CD4-positive, CD25-positive, alpha-beta regulatory T cell (primary cell): ENCODE measurements around the gene RGS9. TPM values are rescaled to one million over a fixed set of nuclear protein-coding genes. Genes with fewer than 3 reads are reported as not detected.
A peak's percentile ranks its signal among the peaks of the same experiment; 100 is the strongest.

Experiments used
- ATAC-seq, 2 donors: fragments of 150-1000 bp; cut with Tn5 transposase; one replicate each; pipeline ENCODE4 v1.10.0; 2021; ENCODE audit warnings: low read depth in 2 of 2, moderate number of reproducible peaks in 2 of 2, moderate library complexity in 1 of 2
- DNase-seq, 3 donors: peaks; one replicate each; pipeline versions ENCODE4 v3.0.0 to v3.0.0-alpha.2; 2012 to 2022; ENCODE audit warnings: mixed read lengths in 1 of 3
- H3K27ac ChIP-seq: one replicate; pipeline ENCODE4 v1.7.0; 2013; ENCODE audit warnings: mild to moderate bottlenecking, low read length; ENCODE audit not compliant: insufficient read depth, poor library complexity, severe bottlenecking
- H3K27me3 ChIP-seq: one replicate; pipeline ENCODE4 v1.7.0; 2013; ENCODE audit warnings: low read length; ENCODE audit not compliant: control insufficient read depth, insufficient read depth
- H3K36me3 ChIP-seq: one replicate; pipeline ENCODE4 v1.7.0; 2013; ENCODE audit warnings: mild to moderate bottlenecking, low read length, moderate library complexity; ENCODE audit not compliant: control insufficient read depth, insufficient read depth
- H3K4me1 ChIP-seq: 2 replicates; pipeline ENCODE4 v1.7.0; 2013; ENCODE audit warnings: mild to moderate bottlenecking, low read length; ENCODE audit not compliant: insufficient read depth, control insufficient read depth, poor library complexity, severe bottlenecking
- H3K4me3 ChIP-seq: one replicate; pipeline ENCODE4 v1.7.0; 2013; ENCODE audit warnings: low read depth, mild to moderate bottlenecking, low read length, moderate library complexity
- H3K9me3 ChIP-seq, 2 experiments: 1 replicate in 1 of 2; 2 replicates in 1 of 2; pipeline ENCODE4 v1.7.0; 2013; ENCODE audit warnings: low read length in 2 of 2, mild to moderate bottlenecking in 1 of 2, moderate library complexity in 1 of 2; ENCODE audit not compliant: control insufficient read depth in 2 of 2
- H3K27ac Mint-ChIP-seq, 3 donors: one replicate each; pipeline ENCODE4 v1.8.0; 2020 to 2022; ENCODE audit warnings: mild to moderate bottlenecking in 3 of 3, mixed read lengths in 3 of 3, moderate library complexity in 2 of 3
- H3K27me3 Mint-ChIP-seq: one replicate; pipeline ENCODE4 v1.8.0; 2022; ENCODE audit warnings: mild to moderate bottlenecking, mixed read lengths
- H3K36me3 Mint-ChIP-seq: one replicate; pipeline ENCODE4 v1.8.0; 2020; ENCODE audit warnings: mixed read lengths
- H3K4me1 Mint-ChIP-seq, 4 donors: one replicate each; pipeline ENCODE4 v1.8.0; 2020 to 2022; ENCODE audit warnings: mixed read lengths in 4 of 4, mild to moderate bottlenecking in 1 of 4
- H3K4me3 Mint-ChIP-seq, 4 donors: one replicate each; pipeline ENCODE4 v1.8.0; 2020 to 2022; ENCODE audit warnings: mild to moderate bottlenecking in 4 of 4, mixed read lengths in 4 of 4, moderate library complexity in 3 of 4
- H3K9me3 Mint-ChIP-seq, 7 donors: one replicate each; pipeline ENCODE4 v1.8.0; 2020 to 2022; ENCODE audit warnings: mixed read lengths in 7 of 7, mild to moderate bottlenecking in 3 of 7, moderate library complexity in 2 of 7
- polyA plus RNA-seq, 4 donors: library from polyadenylated mRNA; unstranded; fragments of 300-500 nt; fragmentation: Illumina TruSeq; gene quantifications; one replicate each; pipeline ENCODE4 v1.2.3, GENCODE V29; 2021
- total RNA-seq: library from RNA; stranded (reverse); gene quantifications from one replicate; pipeline ENCODE4 v1.2.3, GENCODE V29; 2022

RGS9 gene
- total and polyA plus RNA-seq, 5 donors from 2014 or later = 0.19 to 1.7 (median 0.60) TPM

- Mint-ChIP-seq H3K27ac (peak overlapping the region in 1 of 3 donors; percentile 76), H3K4me3 (peak overlapping the region in 1 of 4 donors; percentile 53), H3K4me1 (peaks cover 2 to 11% (median 6%) of the 10 kb centered on the region in 4 donors), H3K27me3 (peaks cover 4% of the 10 kb centered on the region), H3K9me3 (no peaks in the 10 kb centered on the region), H3K36me3 (peaks cover 7% of the 10 kb centered on the region)
- no peak for DNase-seq
- H3K27me3 ChIP-seq = no peaks in the 10 kb centered on the region
- no peak overlapping the region for H3K4me3 ChIP-seq
- peaks cover 12% of the 10 kb centered on the region for H3K4me1 ChIP-seq
- H3K9me3 ChIP-seq = no peaks in the 10 kb centered on the region
- no peak for ATAC-seq
- H3K36me3 ChIP-seq = no peaks in the 10 kb centered on the region
- H3K27ac ChIP-seq = no peak overlapping the region
Observed at GRCh38 chr17:65172496-65173136, 35.4 kb downstream of the RGS9 start.

- Mint-ChIP-seq H3K4me3 (peak overlapping the region in 3 of 4 donors; percentile 23 to 53 (median 29)), H3K9me3 (no peaks in the 10 kb centered on the region), H3K27ac (peak overlapping the region in 2 of 3 donors; percentile 63 to 76), H3K4me1 (peaks cover 2 to 11% (median 6%) of the 10 kb centered on the region in 4 donors), H3K27me3 (no peaks in the 10 kb centered on the region), H3K36me3 (peaks cover 10% of the 10 kb centered on the region)
- Histone ChIP-seq H3K4me1 (peaks cover 12% of the 10 kb centered on the region), H3K36me3 (no peaks in the 10 kb centered on the region), H3K4me3 (peak overlapping the region; percentile 28), H3K9me3 (no peaks in the 10 kb centered on the region), H3K27me3 (no peaks in the 10 kb centered on the region), H3K27ac (no peak overlapping the region)
- ATAC-seq (peak; percentile 84 to 89), DNase-seq (peak in 2 of 3 donors; percentile 25 to 91)
Observed at GRCh38 chr17:65173284-65173793, 36.2 kb downstream of the RGS9 start.

GRCh38 chr17:65173976-65174683 is 37.0 kb downstream of the RGS9 start:
- H3K4me3 ChIP-seq = no peak overlapping the region
- Mint-ChIP-seq H3K27ac (peak overlapping the region in 1 of 3 donors; percentile 63), H3K4me3 (peak overlapping the region in 1 of 4 donors; percentile 23), H3K9me3 (no peaks in the 10 kb centered on the region), H3K36me3 (peaks cover 10% of the 10 kb centered on the region), H3K27me3 (no peaks in the 10 kb centered on the region), H3K4me1 (peaks cover 2 to 17% (median 9%) of the 10 kb centered on the region in 4 donors)
- no peak for DNase-seq
- no peaks in the 10 kb centered on the region for H3K27me3 ChIP-seq
- ATAC-seq = no peak
- peaks cover 15% of the 10 kb centered on the region for H3K4me1 ChIP-seq
- no peaks in the 10 kb centered on the region for H3K9me3 ChIP-seq
- no peak overlapping the region for H3K27ac ChIP-seq
- H3K36me3 ChIP-seq = no peaks in the 10 kb centered on the region

- no peak for ATAC-seq
- Mint-ChIP-seq H3K27ac (no peak overlapping the region), H3K4me3 (no peak overlapping the region), H3K36me3 (peaks cover 10% of the 10 kb centered on the region), H3K4me1 (peaks cover 4 to 25% (median 13%) of the 10 kb centered on the region in 4 donors), H3K27me3 (no peaks in the 10 kb centered on the region), H3K9me3 (no peaks in the 10 kb centered on the region)
- no peak overlapping the region for H3K4me3 ChIP-seq
- no peaks in the 10 kb centered on the region for H3K9me3 ChIP-seq
- H3K4me1 ChIP-seq = peaks cover 24% of the 10 kb centered on the region
- H3K27me3 ChIP-seq = no peaks in the 10 kb centered on the region
- no peak overlapping the region for H3K27ac ChIP-seq
- H3K36me3 ChIP-seq = no peaks in the 10 kb centered on the region
- DNase-seq = no peak
Observed at GRCh38 chr17:65174974-65175373, 37.8 kb downstream of the RGS9 start.

GRCh38 chr17:65175952-65176351 is 38.8 kb downstream of the RGS9 start:
- Mint-ChIP-seq H3K27me3 (no peaks in the 10 kb centered on the region), H3K4me1 (peaks cover 8 to 35% (median 20%) of the 10 kb centered on the region in 4 donors), H3K9me3 (no peaks in the 10 kb centered on the region), H3K36me3 (peaks cover 10% of the 10 kb centered on the region), H3K4me3 (no peak overlapping the region), H3K27ac (no peak overlapping the region)
- H3K27ac ChIP-seq = no peak overlapping the region
- H3K27me3 ChIP-seq = no peaks in the 10 kb centered on the region
- ATAC-seq = no peak
- no peaks in the 10 kb centered on the region for H3K36me3 ChIP-seq
- no peak for DNase-seq
- peaks cover 29% of the 10 kb centered on the region for H3K4me1 ChIP-seq
- no peaks in the 10 kb centered on the region for H3K9me3 ChIP-seq
- H3K4me3 ChIP-seq = no peak overlapping the region

- peaks cover 37% of the 10 kb centered on the region for H3K4me1 ChIP-seq
- Mint-ChIP-seq H3K4me3 (no peak overlapping the region), H3K27ac (peak overlapping the region in 1 of 3 donors; percentile 28), H3K4me1 (peaks cover 12 to 41% (median 26%) of the 10 kb centered on the region in 4 donors), H3K36me3 (peaks cover 10% of the 10 kb centered on the region), H3K27me3 (no peaks in the 10 kb centered on the region), H3K9me3 (no peaks in the 10 kb centered on the region)
- DNase-seq (no peak), ATAC-seq (no peak)
- H3K27ac ChIP-seq = no peak overlapping the region
- no peaks in the 10 kb centered on the region for H3K27me3 ChIP-seq
- no peak overlapping the region for H3K4me3 ChIP-seq
- no peaks in the 10 kb centered on the region for H3K36me3 ChIP-seq
- H3K9me3 ChIP-seq = no peaks in the 10 kb centered on the region
Observed at GRCh38 chr17:65176646-65177409, 39.7 kb downstream of the RGS9 start.

- peak overlapping the region; percentile 30 to 51 (median 45) for H3K27ac Mint-ChIP-seq
- Histone ChIP-seq H3K27ac (no peak overlapping the region), H3K27me3 (no peaks in the 10 kb centered on the region), H3K36me3 (no peaks in the 10 kb centered on the region), H3K9me3 (no peaks in the 10 kb centered on the region), H3K4me3 (no peak overlapping the region), H3K4me1 (peaks cover 46% of the 10 kb centered on the region)
- ATAC-seq = no peak
- no peak for DNase-seq
- peaks cover 10% of the 10 kb centered on the region for H3K36me3 Mint-ChIP-seq
- peaks cover 14 to 46% (median 34%) of the 10 kb centered on the region in 4 donors for H3K4me1 Mint-ChIP-seq
- H3K4me3 Mint-ChIP-seq = no peak overlapping the region
- H3K9me3 Mint-ChIP-seq = no peaks in the 10 kb centered on the region
- no peaks in the 10 kb centered on the region for H3K27me3 Mint-ChIP-seq
Observed at GRCh38 chr17:65177901-65178300, 40.7 kb downstream of the RGS9 start.
